Gastrocnemius medialis (tissue), 4 donors: ENCODE measurements around the gene OR10V1. TPM values are rescaled to one million over a fixed set of nuclear protein-coding genes. Genes with fewer than 3 reads are reported as not detected.

ENCODE experiments used
- ATAC-seq, 2 donors: fragments of 150-250 bp; one replicate each; pipeline ENCODE4 v1.9.1; 2016
- DNase-seq, 2 donors: peaks; one replicate each; pipeline ENCODE4 v3.0.0-alpha.2; 2019
- H3K27ac ChIP-seq, 4 donors: fragments of 200-600 bp; sonication (generic); 1 replicate in 1 of 4; 2 replicates in 3 of 4; pipeline ENCODE4 v1.5.1; 2016 to 2018; ENCODE audit warnings: mild to moderate bottlenecking in 2 of 4, moderate library complexity in 1 of 4
- H3K27me3 ChIP-seq, 3 donors: fragments of 200-600 bp; sonication (generic) in 2 of 3; 1 replicate in 1 of 3; 2 replicates in 2 of 3; pipeline versions ENCODE4 v1.5.1 to v1.6.0; 2016 to 2019; ENCODE audit warnings: mild to moderate bottlenecking in 1 of 3, moderate library complexity in 1 of 3
- H3K36me3 ChIP-seq, 2 donors: fragments of 200-600 bp; sonication (generic) in 1 of 2; one replicate each; pipeline ENCODE4 v1.5.1; 2017 to 2018
- H3K4me1 ChIP-seq, 2 donors: fragments of 200-600 bp; sonication (generic) in 1 of 2; one replicate each; pipeline ENCODE4 v1.5.1; 2016 to 2017; ENCODE audit warnings: mild to moderate bottlenecking in 2 of 2
- H3K4me3 ChIP-seq, 4 donors: fragments of 200-600 bp; sonication (generic) in 3 of 4; 1 replicate in 1 of 4; 2 replicates in 3 of 4; pipeline ENCODE4 v1.5.1; 2016 to 2019; ENCODE audit warnings: mild to moderate bottlenecking in 2 of 4
- H3K9me3 ChIP-seq, 3 donors: fragments of 200-600 bp; sonication (generic) in 2 of 3; 1 replicate in 1 of 3; 2 replicates in 2 of 3; pipeline ENCODE4 v1.5.1; 2016 to 2019
- CTCF ChIP-seq, 5 experiments: fragments of 450-650 bp in 3 of 5; fragments of 200-600 bp in 2 of 5; sonication (generic) in 2 of 5; IDR thresholded peaks in 4 of 5; conservative IDR thresholded peaks in 1 of 5; 1 replicate in 4 of 5; 2 replicates in 1 of 5; pipeline ENCODE4 v1.5.1; 2016 to 2019; ENCODE audit warnings: antibody characterized with exemption in 5 of 5, mild to moderate bottlenecking in 3 of 5, moderate library complexity in 3 of 5
- POLR2A ChIP-seq, 2 donors: fragments of 450-650 bp; IDR thresholded peaks; one replicate each; pipeline ENCODE4 v1.6.1; 2017; ENCODE audit warnings: antibody characterized with exemption in 2 of 2, mild to moderate bottlenecking in 2 of 2, moderate library complexity in 2 of 2
- in situ Hi-C, 4 donors: fragments of 200-750 bp; cut with MboI; loops; one replicate each; pipeline versions ENCODE4 v1.15.0 to v1.8.0; 2017; ENCODE audit warnings: low sequenced_read_pairs in 4 of 4
- intact Hi-C: fragments of 100-400 bp; cut with DNase I; formaldehyde crosslinking; loops from one replicate; pipeline ENCODE4 v1.15.1; 2023; ENCODE audit warnings: low total_unique reads
- total RNA-seq, 4 donors: library from RNA; depleted of rRNA; stranded (reverse); fragments of >200 nt; gene quantifications; one replicate each; pipeline versions ENCODE4 v1.1.0 to v1.2.3, GENCODE V29; 2016

OR10V1 gene
- total RNA-seq, 4 donors from 2014 or later: not detected

GRCh38 chr11:59669611-59670009, 44.0 kb downstream of the OR10V1 start:
- DNase-seq (peak; percentile 13 to 37), ATAC-seq (peak; percentile 31 to 37)
- TF ChIP-seq CTCF (IDR thresholded peaks at IDR 0.05 in 4 of 5, conservative IDR thresholded peaks at IDR 0.05 in 1 of 5) (peak in 1 of 5 experiments; percentile 5), POLR2A (IDR thresholded peaks at IDR 0.05) (no peak)
- H3K27me3 ChIP-seq: no peaks in the 10 kb centered on the region
- H3K36me3 ChIP-seq: peaks cover 0 to 21% of the 10 kb centered on the region in 2 donors
- peaks cover 19 to 24% of the 10 kb centered on the region in 2 donors for H3K4me1 ChIP-seq
- H3K27ac ChIP-seq: peak overlapping the region; percentile 95 to 99 (median 97)
- no peaks in the 10 kb centered on the region for H3K9me3 ChIP-seq
- in situ Hi-C loops (loop anchor here (5.0 to 10.0 kb wide), 4 partner anchors 52 to 135 kb away; partner anchors contain the start of gene OSBP (in 2 of the 4)), intact Hi-C loops (loop anchor here (1.0 to 5.0 kb wide), 6 partner anchors 53 to 1092 kb away; partner anchors contain the start of genes LPXN, STX3 and ZFP91)
- H3K4me3 ChIP-seq: peak overlapping the region; percentile 67 to 96 (median 78)

GRCh38 chr11:59668950-59669610, 44.6 kb downstream of the OR10V1 start, which contains the start of gene PATL1:
PATL1 (minus strand) TSS chr11:59669037; CDS start chr11:59668895, 142 bp downstream.
- intact Hi-C loops: loop anchor here (1.0 to 5.0 kb wide), 6 partner anchors 53 to 1092 kb away; partner anchors contain the start of genes LPXN, STX3 and ZFP91
- H3K9me3 ChIP-seq: no peaks in the 10 kb centered on the region
- no peaks in the 10 kb centered on the region for H3K27me3 ChIP-seq
- peaks cover 0 to 24% of the 10 kb centered on the region in 2 donors for H3K36me3 ChIP-seq
- ATAC-seq (peak; percentile 93 to 97), DNase-seq (peak; percentile 100)
- H3K27ac ChIP-seq: peak within 1 kb of the TSS; percentile 95 to 99 (median 97)
- peaks cover 19 to 26% of the 10 kb centered on the region in 2 donors for H3K4me1 ChIP-seq
- peak within 1 kb of the TSS; percentile 90 to 97 (median 96) for H3K4me3 ChIP-seq
- peak; percentile 90 to 94 for TF ChIP-seq POLR2A (IDR thresholded peaks at IDR 0.05)
- peak in 1 of 5 experiments; percentile 38 for TF ChIP-seq CTCF (IDR thresholded peaks at IDR 0.05 in 4 of 5, conservative IDR thresholded peaks at IDR 0.05 in 1 of 5)
- in situ Hi-C loops: loop anchor here in 3 of 4 donors (5.0 to 10.0 kb wide), 3 partner anchors 52 to 132 kb away; partner anchors contain the start of gene OSBP (in 2 of the 3)

GRCh38 chr11:59668188-59668949, 45.3 kb downstream of the OR10V1 start:
- no peaks in the 10 kb centered on the region for H3K9me3 ChIP-seq
- no peaks in the 10 kb centered on the region for H3K27me3 ChIP-seq
- TF ChIP-seq CTCF (IDR thresholded peaks at IDR 0.05 in 4 of 5, conservative IDR thresholded peaks at IDR 0.05 in 1 of 5): peak; percentile 8 to 62 (median 41)
- no peak for TF ChIP-seq POLR2A (IDR thresholded peaks at IDR 0.05)
- ATAC-seq (peak; percentile 37 to 39), DNase-seq (peak; percentile 53 to 73)
- in situ Hi-C loops: loop anchor here in 3 of 4 donors (5.0 to 10.0 kb wide), 3 partner anchors 51 to 131 kb away; partner anchors contain the start of gene OSBP (in 2 of the 3)
- peaks cover 0 to 31% of the 10 kb centered on the region in 2 donors for H3K36me3 ChIP-seq
- peak overlapping the region; percentile 90 to 97 (median 96) for H3K4me3 ChIP-seq
- intact Hi-C loops: loop anchor here (2.0 to 5.0 kb wide), 4 partner anchors 118 to 1091 kb away; partner anchors contain the start of genes LPXN and ZFP91
- peaks cover 19 to 30% of the 10 kb centered on the region in 2 donors for H3K4me1 ChIP-seq
- peak overlapping the region; percentile 95 to 99 (median 97) for H3K27ac ChIP-seq

GRCh38 chr11:59667812-59668187, 45.8 kb downstream of the OR10V1 start:
- TF ChIP-seq POLR2A (IDR thresholded peaks at IDR 0.05) (no peak), CTCF (IDR thresholded peaks at IDR 0.05 in 4 of 5, conservative IDR thresholded peaks at IDR 0.05 in 1 of 5) (no peak)
- Histone ChIP-seq H3K9me3 (no peaks in the 10 kb centered on the region), H3K4me1 (peaks cover 19 to 30% of the 10 kb centered on the region in 2 donors), H3K4me3 (peak overlapping the region; percentile 90 to 97 (median 96)), H3K36me3 (peaks cover 0 to 37% of the 10 kb centered on the region in 2 donors), H3K27ac (peak overlapping the region; percentile 95 to 99 (median 97)), H3K27me3 (no peaks in the 10 kb centered on the region)
- in situ Hi-C loops: loop anchor here in 3 of 4 donors (5.0 to 10.0 kb wide), 3 partner anchors 50 to 130 kb away; partner anchors contain the start of gene OSBP (in 2 of the 3)
- DNase-seq (no peak), ATAC-seq (no peak)
- intact Hi-C loops: loop anchor here (2.0 to 5.0 kb wide), 4 partner anchors 117 to 1090 kb away; partner anchors contain the start of genes LPXN and ZFP91
